WTC11 (cell line): ENCODE data around the gene ZNF566. TPM values are rescaled to one million over a fixed set of nuclear protein-coding genes. Genes with fewer than 3 reads are reported as not detected.

Experiments used
- ATAC-seq: fragments of 200-7000 bp; cut with Tn5 transposase; 2 replicates; pipeline ENCODE4 v1.10.0; 2021; ENCODE audit warnings: mild to moderate bottlenecking, moderate library complexity
- CTCF ChIA-PET: fragments of 300-600 bp; sonication (Branson Sonifier 250); formaldehyde crosslinking; loops from one replicate; lab custom pipeline; 2021; ENCODE audit warnings: antibody characterized with exemption; lab: Charles Lee
- POLR2A ChIA-PET: fragments of 350-600 bp; sonication (Branson Sonifier 250); formaldehyde crosslinking; loops from one replicate; lab custom pipeline; 2021; ENCODE audit warnings: antibody characterized with exemption; lab: Charles Lee
- DNase-seq: peaks from one replicate; pipeline ENCODE4 v3.0.0; 2021; ENCODE audit warnings: low spot score
- H3K27ac Mint-ChIP-seq: 2 replicates; pipeline ENCODE4 v1.8.0; 2021; ENCODE audit warnings: mixed read lengths
- H3K27me3 Mint-ChIP-seq: 2 replicates; pipeline ENCODE4 v1.8.0; 2021; ENCODE audit warnings: low read depth, mild to moderate bottlenecking, moderate library complexity, mixed read lengths
- H3K36me3 Mint-ChIP-seq: 2 replicates; pipeline ENCODE4 v1.8.0; 2021; ENCODE audit warnings: mixed read lengths
- H3K4me1 Mint-ChIP-seq: 2 replicates; pipeline ENCODE4 v1.8.0; 2022; ENCODE audit warnings: mixed read lengths
- H3K4me3 Mint-ChIP-seq: 2 replicates; pipeline ENCODE4 v1.8.0; 2021; ENCODE audit warnings: mild to moderate bottlenecking, moderate library complexity, mixed read lengths
- H3K9me3 Mint-ChIP-seq: 2 replicates; pipeline ENCODE4 v1.8.0; 2021; ENCODE audit warnings: mixed read lengths
- CREM ChIP-seq: sonication (generic); formaldehyde crosslinking; IDR thresholded peaks from 2 replicates; pipeline ENCODE4 v1.8.1; 2022; ENCODE audit warnings: mild to moderate bottlenecking, missing genetic modification reagents, moderate library complexity
- ETV6 ChIP-seq: sonication (generic); formaldehyde crosslinking; IDR thresholded peaks from 2 replicates; pipeline ENCODE4 v1.8.1; 2022; ENCODE audit warnings: mild to moderate bottlenecking, missing genetic modification reagents
- IRF2 ChIP-seq: sonication (generic); formaldehyde crosslinking; IDR thresholded peaks from 2 replicates; pipeline ENCODE4 v1.8.0; 2022; ENCODE audit warnings: low read depth, missing genetic modification reagents, borderline replicate concordance
- JUN ChIP-seq: sonication (generic); formaldehyde crosslinking; IDR thresholded peaks from 2 replicates; pipeline ENCODE4 v1.8.0; 2023; ENCODE audit warnings: mild to moderate bottlenecking, missing genetic modification reagents
- NFYB ChIP-seq: sonication (generic); formaldehyde crosslinking; conservative IDR thresholded peaks from 2 replicates; pipeline ENCODE4 v1.8.0; 2022; ENCODE audit warnings: low read depth, missing genetic modification reagents
- NR1H2 ChIP-seq: sonication (generic); formaldehyde crosslinking; IDR thresholded peaks from 2 replicates; pipeline ENCODE4 v1.9.0; 2021; ENCODE audit warnings: mild to moderate bottlenecking, moderate library complexity, missing genetic modification reagents
- SMAD4 ChIP-seq: sonication (generic); formaldehyde crosslinking; IDR thresholded peaks from 2 replicates; pipeline ENCODE4 v1.8.0; 2022; ENCODE audit warnings: mild to moderate bottlenecking, missing genetic modification reagents
- SP1 ChIP-seq: sonication (generic); formaldehyde crosslinking; conservative IDR thresholded peaks from 2 replicates; pipeline ENCODE4 v1.8.1; 2022; ENCODE audit warnings: missing genetic modification reagents
- ZNF121 ChIP-seq: sonication (generic); formaldehyde crosslinking; IDR thresholded peaks from 2 replicates; pipeline ENCODE4 v1.8.0; 2023; ENCODE audit warnings: missing genetic modification reagents
- ZNF396 ChIP-seq: fragments of 250-450 bp; sonication (Bioruptor Pico); IDR thresholded peaks from 2 replicates; pipeline ENCODE4 v1.8.0; 2021; ENCODE audit warnings: mild to moderate bottlenecking, moderate library complexity, borderline replicate concordance
- total RNA-seq: library from RNA; stranded (reverse); gene quantifications from 3 replicates; pipeline ENCODE4 v1.2.3, GENCODE V29; 2021
- TF ChIP-seq, protein P1 (sequence below): sonication (generic); formaldehyde crosslinking; IDR thresholded peaks from 2 replicates; pipeline ENCODE4 v1.8.0; 2022; ENCODE audit warnings: mild to moderate bottlenecking, missing genetic modification reagents
- TF ChIP-seq, protein P2 (sequence below): fragments of 250-450 bp; sonication (Bioruptor Pico); IDR thresholded peaks from 2 replicates; pipeline ENCODE4 v2.1.2; 2022; ENCODE audit warnings: mild to moderate bottlenecking, moderate library complexity
- TF ChIP-seq, protein P3 (sequence below): sonication (generic); formaldehyde crosslinking; IDR thresholded peaks from 2 replicates; pipeline ENCODE4 v1.8.1; 2023; ENCODE audit warnings: mild to moderate bottlenecking, missing genetic modification reagents, borderline replicate concordance
- TF ChIP-seq, protein P4 (sequence below): sonication (generic); formaldehyde crosslinking; IDR thresholded peaks from 2 replicates; pipeline ENCODE4 v1.8.0; 2023; ENCODE audit warnings: mild to moderate bottlenecking, missing genetic modification reagents
- TF ChIP-seq, protein P5 (sequence below): sonication (generic); formaldehyde crosslinking; IDR thresholded peaks from 2 replicates; pipeline ENCODE4 v1.8.0; 2023; ENCODE audit warnings: missing genetic modification reagents
- TF ChIP-seq, protein P6 (sequence below): sonication (generic); formaldehyde crosslinking; IDR thresholded peaks from 2 replicates; pipeline ENCODE4 v1.8.1; 2022; ENCODE audit warnings: mild to moderate bottlenecking, moderate library complexity, missing genetic modification reagents
- TF ChIP-seq, protein P7 (sequence below): fragments of 250-450 bp; sonication (Bioruptor Pico); IDR thresholded peaks from 2 replicates; pipeline ENCODE4 v1.9.0; 2021; ENCODE audit warnings: moderate library complexity, mild to moderate bottlenecking, inconsistent platforms, borderline replicate concordance

Gene ZNF566
- total RNA-seq, 1 experiment from 2014 or later, result 10.5 TPM

DNA sequence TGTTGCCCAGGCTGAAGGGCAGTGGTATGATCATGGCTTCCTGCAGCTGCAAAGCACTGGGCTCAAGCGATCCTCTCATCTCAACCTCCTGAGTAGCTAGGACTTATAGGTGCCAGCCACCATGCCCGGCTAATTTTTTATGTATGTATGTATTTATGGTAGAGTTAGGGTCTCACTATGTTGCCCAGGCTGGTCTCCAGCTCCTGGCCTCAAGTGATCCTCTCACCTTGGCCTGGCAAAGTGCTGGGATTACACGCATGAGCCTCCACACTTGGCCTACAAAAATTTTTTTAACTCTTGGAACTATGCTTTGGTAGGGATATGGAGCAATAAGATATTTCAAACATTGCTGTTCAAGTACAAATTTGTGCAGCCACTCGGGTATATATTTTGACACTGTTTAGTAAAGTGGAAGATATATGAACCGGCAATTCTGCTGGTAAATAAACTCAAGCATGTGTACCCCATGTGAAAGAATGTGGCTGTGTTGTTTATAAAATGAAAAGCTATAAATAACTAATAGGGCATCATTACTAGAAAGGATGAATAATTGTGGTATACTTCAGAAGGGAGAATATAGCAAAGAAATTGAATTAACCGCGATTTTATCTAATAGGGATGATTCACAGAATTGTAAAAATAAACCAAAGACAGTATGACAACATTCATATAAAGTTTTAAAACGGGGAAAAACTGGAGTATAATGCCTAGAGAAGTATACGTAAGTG, 1.1 kb downstream of the ZNF566 start:
- ATAC-seq (no peak), DNase-seq (no peak)
- peak overlapping the region; percentile 94 for H3K27ac Mint-ChIP-seq
- ChIA-PET POLR2A (interaction anchor here (0.9 to 1.7 kb wide), 3 partner anchors 52 to 85 kb away, joined by 3 to 13 read pairs (median 7); partner anchors contain the start of gene ZNF529), CTCF (interaction anchor here (2.0 kb wide), 1 partner anchor 67 kb away, joined by 7 read pairs; no protein-coding TSS in a partner anchor)
- TF ChIP-seq, protein P1, sequence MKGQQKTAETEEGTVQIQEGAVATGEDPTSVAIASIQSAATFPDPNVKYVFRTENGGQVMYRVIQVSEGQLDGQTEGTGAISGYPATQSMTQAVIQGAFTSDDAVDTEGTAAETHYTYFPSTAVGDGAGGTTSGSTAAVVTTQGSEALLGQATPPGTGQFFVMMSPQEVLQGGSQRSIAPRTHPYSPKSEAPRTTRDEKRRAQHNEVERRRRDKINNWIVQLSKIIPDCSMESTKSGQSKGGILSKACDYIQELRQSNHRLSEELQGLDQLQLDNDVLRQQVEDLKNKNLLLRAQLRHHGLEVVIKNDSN (CRISPR knock-in tag), result no peak
- TF ChIP-seq, protein P2, sequence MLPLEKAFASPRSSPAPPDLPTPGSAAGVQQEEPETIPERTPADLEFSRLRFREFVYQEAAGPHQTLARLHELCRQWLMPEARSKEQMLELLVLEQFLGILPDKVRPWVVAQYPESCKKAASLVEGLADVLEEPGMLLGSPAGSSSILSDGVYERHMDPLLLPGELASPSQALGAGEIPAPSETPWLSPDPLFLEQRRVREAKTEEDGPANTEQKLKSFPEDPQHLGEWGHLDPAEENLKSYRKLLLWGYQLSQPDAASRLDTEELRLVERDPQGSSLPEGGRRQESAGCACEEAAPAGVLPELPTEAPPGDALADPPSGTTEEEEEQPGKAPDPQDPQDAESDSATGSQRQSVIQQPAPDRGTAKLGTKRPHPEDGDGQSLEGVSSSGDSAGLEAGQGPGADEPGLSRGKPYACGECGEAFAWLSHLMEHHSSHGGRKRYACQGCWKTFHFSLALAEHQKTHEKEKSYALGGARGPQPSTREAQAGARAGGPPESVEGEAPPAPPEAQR, result no peak
- TF ChIP-seq, protein P3, sequence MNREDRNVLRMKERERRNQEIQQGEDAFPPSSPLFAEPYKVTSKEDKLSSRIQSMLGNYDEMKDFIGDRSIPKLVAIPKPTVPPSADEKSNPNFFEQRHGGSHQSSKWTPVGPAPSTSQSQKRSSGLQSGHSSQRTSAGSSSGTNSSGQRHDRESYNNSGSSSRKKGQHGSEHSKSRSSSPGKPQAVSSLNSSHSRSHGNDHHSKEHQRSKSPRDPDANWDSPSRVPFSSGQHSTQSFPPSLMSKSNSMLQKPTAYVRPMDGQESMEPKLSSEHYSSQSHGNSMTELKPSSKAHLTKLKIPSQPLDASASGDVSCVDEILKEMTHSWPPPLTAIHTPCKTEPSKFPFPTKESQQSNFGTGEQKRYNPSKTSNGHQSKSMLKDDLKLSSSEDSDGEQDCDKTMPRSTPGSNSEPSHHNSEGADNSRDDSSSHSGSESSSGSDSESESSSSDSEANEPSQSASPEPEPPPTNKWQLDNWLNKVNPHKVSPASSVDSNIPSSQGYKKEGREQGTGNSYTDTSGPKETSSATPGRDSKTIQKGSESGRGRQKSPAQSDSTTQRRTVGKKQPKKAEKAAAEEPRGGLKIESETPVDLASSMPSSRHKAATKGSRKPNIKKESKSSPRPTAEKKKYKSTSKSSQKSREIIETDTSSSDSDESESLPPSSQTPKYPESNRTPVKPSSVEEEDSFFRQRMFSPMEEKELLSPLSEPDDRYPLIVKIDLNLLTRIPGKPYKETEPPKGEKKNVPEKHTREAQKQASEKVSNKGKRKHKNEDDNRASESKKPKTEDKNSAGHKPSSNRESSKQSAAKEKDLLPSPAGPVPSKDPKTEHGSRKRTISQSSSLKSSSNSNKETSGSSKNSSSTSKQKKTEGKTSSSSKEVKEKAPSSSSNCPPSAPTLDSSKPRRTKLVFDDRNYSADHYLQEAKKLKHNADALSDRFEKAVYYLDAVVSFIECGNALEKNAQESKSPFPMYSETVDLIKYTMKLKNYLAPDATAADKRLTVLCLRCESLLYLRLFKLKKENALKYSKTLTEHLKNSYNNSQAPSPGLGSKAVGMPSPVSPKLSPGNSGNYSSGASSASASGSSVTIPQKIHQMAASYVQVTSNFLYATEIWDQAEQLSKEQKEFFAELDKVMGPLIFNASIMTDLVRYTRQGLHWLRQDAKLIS, result no peak
- no peak for TF ChIP-seq NR1H2 (CRISPR knock-in tag)
- no peak for TF ChIP-seq SMAD4 (CRISPR knock-in tag)
- peak; percentile 96 for TF ChIP-seq ZNF121 (CRISPR knock-in tag)
- TF ChIP-seq JUN, result no peak
- H3K27me3 Mint-ChIP-seq, result no peaks in the 10 kb centered on the region
- H3K9me3 Mint-ChIP-seq, result peaks cover 15% of the 10 kb centered on the region
- peaks cover 11% of the 10 kb centered on the region for H3K4me1 Mint-ChIP-seq
- peak overlapping the region; percentile 94 for H3K4me3 Mint-ChIP-seq
- peaks cover 17% of the 10 kb centered on the region for H3K36me3 Mint-ChIP-seq

DNA sequence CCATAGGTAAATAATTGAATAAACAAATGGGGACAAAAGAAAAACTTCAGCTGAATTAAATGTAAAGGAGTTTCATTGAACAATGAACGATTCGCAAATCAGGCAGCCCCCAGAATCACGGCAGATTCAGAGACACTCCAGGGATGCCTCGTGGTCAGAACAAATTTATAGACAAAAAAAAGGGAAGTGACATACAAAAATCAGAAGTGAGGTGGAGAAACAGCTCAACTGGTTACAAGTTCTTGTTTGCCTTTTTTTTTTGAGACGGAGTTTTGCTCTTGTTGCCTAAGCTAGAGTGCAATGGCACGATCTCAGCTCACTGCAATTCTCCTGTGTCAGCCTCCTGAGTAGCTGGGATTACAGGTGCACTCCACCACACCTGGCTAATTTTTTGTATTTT, 5.7 kb downstream of the ZNF566 start:
- H3K36me3 Mint-ChIP-seq, result peaks cover 4% of the 10 kb centered on the region
- ChIA-PET CTCF (interaction anchor here (0.5 kb wide), 1 partner anchor 107 kb away, joined by 4 read pairs; no protein-coding TSS in a partner anchor), POLR2A (no interaction called here)
- H3K27ac Mint-ChIP-seq, result no peak overlapping the region
- peaks cover 7% of the 10 kb centered on the region for H3K4me1 Mint-ChIP-seq
- H3K4me3 Mint-ChIP-seq, result no peak overlapping the region
- H3K9me3 Mint-ChIP-seq, result peaks cover 7% of the 10 kb centered on the region
- H3K27me3 Mint-ChIP-seq, result no peaks in the 10 kb centered on the region
- no peak for DNase-seq
- no peak for ATAC-seq
- TF ChIP-seq, protein P4, sequence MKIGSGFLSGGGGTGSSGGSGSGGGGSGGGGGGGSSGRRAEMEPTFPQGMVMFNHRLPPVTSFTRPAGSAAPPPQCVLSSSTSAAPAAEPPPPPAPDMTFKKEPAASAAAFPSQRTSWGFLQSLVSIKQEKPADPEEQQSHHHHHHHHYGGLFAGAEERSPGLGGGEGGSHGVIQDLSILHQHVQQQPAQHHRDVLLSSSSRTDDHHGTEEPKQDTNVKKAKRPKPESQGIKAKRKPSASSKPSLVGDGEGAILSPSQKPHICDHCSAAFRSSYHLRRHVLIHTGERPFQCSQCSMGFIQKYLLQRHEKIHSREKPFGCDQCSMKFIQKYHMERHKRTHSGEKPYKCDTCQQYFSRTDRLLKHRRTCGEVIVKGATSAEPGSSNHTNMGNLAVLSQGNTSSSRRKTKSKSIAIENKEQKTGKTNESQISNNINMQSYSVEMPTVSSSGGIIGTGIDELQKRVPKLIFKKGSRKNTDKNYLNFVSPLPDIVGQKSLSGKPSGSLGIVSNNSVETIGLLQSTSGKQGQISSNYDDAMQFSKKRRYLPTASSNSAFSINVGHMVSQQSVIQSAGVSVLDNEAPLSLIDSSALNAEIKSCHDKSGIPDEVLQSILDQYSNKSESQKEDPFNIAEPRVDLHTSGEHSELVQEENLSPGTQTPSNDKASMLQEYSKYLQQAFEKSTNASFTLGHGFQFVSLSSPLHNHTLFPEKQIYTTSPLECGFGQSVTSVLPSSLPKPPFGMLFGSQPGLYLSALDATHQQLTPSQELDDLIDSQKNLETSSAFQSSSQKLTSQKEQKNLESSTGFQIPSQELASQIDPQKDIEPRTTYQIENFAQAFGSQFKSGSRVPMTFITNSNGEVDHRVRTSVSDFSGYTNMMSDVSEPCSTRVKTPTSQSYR (CRISPR knock-in tag), result no peak
- TF ChIP-seq, protein P5, sequence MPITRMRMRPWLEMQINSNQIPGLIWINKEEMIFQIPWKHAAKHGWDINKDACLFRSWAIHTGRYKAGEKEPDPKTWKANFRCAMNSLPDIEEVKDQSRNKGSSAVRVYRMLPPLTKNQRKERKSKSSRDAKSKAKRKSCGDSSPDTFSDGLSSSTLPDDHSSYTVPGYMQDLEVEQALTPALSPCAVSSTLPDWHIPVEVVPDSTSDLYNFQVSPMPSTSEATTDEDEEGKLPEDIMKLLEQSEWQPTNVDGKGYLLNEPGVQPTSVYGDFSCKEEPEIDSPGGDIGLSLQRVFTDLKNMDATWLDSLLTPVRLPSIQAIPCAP (CRISPR knock-in tag), result no peak
- TF ChIP-seq CREM (CRISPR knock-in tag) (no peak), IRF2 (CRISPR knock-in tag) (no peak), SMAD4 (CRISPR knock-in tag) (no peak), SP1 (CRISPR knock-in tag) (no peak), NFYB (CRISPR knock-in tag) (no peak), ETV6 (CRISPR knock-in tag) (no peak), ZNF121 (CRISPR knock-in tag) (no peak), ZNF396 (CRISPR knock-in tag) (no peak)
- TF ChIP-seq, protein P1 (CRISPR knock-in tag), result no peak
- TF ChIP-seq, protein P6, sequence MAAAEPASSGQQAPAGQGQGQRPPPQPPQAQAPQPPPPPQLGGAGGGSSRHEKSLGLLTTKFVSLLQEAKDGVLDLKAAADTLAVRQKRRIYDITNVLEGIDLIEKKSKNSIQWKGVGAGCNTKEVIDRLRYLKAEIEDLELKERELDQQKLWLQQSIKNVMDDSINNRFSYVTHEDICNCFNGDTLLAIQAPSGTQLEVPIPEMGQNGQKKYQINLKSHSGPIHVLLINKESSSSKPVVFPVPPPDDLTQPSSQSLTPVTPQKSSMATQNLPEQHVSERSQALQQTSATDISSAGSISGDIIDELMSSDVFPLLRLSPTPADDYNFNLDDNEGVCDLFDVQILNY (CRISPR knock-in tag), result no peak
- TF ChIP-seq, protein P7, sequence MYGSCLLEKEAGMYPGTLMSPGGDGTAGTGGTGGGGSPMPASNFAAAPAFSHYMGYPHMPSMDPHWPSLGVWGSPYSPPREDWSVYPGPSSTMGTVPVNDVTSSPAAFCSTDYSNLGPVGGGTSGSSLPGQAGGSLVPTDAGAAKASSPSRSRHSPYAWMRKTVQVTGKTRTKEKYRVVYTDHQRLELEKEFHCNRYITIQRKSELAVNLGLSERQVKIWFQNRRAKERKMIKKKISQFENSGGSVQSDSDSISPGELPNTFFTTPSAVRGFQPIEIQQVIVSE, result no peak
- TF ChIP-seq, protein P2, result no peak
